Activated T-cell treated with anti-CD3 and anti-CD28 coated beads, Interleukin-2, amount 50 U/mL, for 72 hours (primary cell): Measurements from ENCODE around the gene SIPA1L3. TPM values are rescaled to one million over a fixed set of nuclear protein-coding genes. Genes with fewer than 3 reads are reported as not detected.
"Not testable (repeated sequence)": the region's sequence is repeated elsewhere in the genome, so short reads cannot be mapped to it uniquely, and the experiment has no call there.

Source experiments
- ATAC-seq, 2 donors: fragments of 150-1000 bp; cut with Tn5 transposase; replicated peaks in 1 of 2; 2 replicates each; pipeline ENCODE4 v1.10.0; 2021; ENCODE audit warnings: moderate library complexity in 2 of 2, mild to moderate bottlenecking in 1 of 2
- DNase-seq, 2 donors: peaks; one replicate each; pipeline ENCODE4 v3.0.0; 2021 to 2022; ENCODE audit warnings: mixed read lengths in 1 of 2
- H3K27ac Mint-ChIP-seq: one replicate; pipeline ENCODE4 v1.8.0; 2022; ENCODE audit warnings: mild to moderate bottlenecking, moderate library complexity, mixed read lengths
- H3K27me3 Mint-ChIP-seq: one replicate; pipeline ENCODE4 v1.8.0; 2022; ENCODE audit warnings: low read depth, mixed read lengths
- H3K36me3 Mint-ChIP-seq, 2 donors: one replicate each; pipeline ENCODE4 v1.8.0; 2022; ENCODE audit warnings: mixed read lengths in 2 of 2, mild to moderate bottlenecking in 1 of 2; ENCODE audit not compliant: insufficient read depth in 2 of 2
- H3K4me1 Mint-ChIP-seq: one replicate; pipeline ENCODE4 v1.8.0; 2022; ENCODE audit warnings: low read depth, mixed read lengths
- H3K4me3 Mint-ChIP-seq, 2 donors: one replicate each; pipeline ENCODE4 v1.8.0; 2022; ENCODE audit warnings: mild to moderate bottlenecking in 2 of 2, mixed read lengths in 2 of 2, moderate library complexity in 2 of 2
- H3K9me3 Mint-ChIP-seq, 2 donors: one replicate each; pipeline ENCODE4 v1.8.0; 2022; ENCODE audit warnings: mixed read lengths in 2 of 2
- total RNA-seq, 2 donors: library from RNA; stranded (reverse); gene quantifications; one replicate each; pipeline ENCODE4 v1.2.3, GENCODE V29; 2022

The SIPA1L3 gene
- total RNA-seq, 2 donors from 2014 or later, result 12.8 TPM

GRCh38 chr19:38228005-38228377, 321.0 kb downstream of the SIPA1L3 start:
- H3K27me3 Mint-ChIP-seq, result peaks cover 60% of the 10 kb centered on the region
- no peak for ATAC-seq
- H3K4me3 Mint-ChIP-seq, result peak overlapping the region in 1 of 2 donors; percentile 44

GRCh38 chr19:38228491-38229439, 321.8 kb downstream of the SIPA1L3 start:
- ATAC-seq (no peak), DNase-seq (no peak)
- peaks cover 13% of the 10 kb centered on the region for H3K4me1 Mint-ChIP-seq
- peaks cover 0 to 1% of the 10 kb centered on the region in 2 donors for H3K36me3 Mint-ChIP-seq
- H3K4me3 Mint-ChIP-seq, result peak overlapping the region; percentile 79 to 82
- H3K9me3 Mint-ChIP-seq, result no peaks in the 10 kb centered on the region
- peaks cover 53% of the 10 kb centered on the region for H3K27me3 Mint-ChIP-seq
- no peak overlapping the region for H3K27ac Mint-ChIP-seq

More at GRCh38 chr19:38228005-38228377, 321.0 kb downstream of the SIPA1L3 start:
- DNase-seq, result no peak
- no peaks in the 10 kb centered on the region for H3K9me3 Mint-ChIP-seq
- peaks cover 0 to 3% of the 10 kb centered on the region in 2 donors for H3K36me3 Mint-ChIP-seq
- no peak overlapping the region for H3K27ac Mint-ChIP-seq
- H3K4me1 Mint-ChIP-seq, result peaks cover 20% of the 10 kb centered on the region

- DNase-seq (peak; percentile 76 to 80), ATAC-seq (peak; percentile 93 to 94)
- peaks cover 46% of the 10 kb centered on the region for H3K27me3 Mint-ChIP-seq
- H3K27ac Mint-ChIP-seq, result no peak overlapping the region
- no peaks in the 10 kb centered on the region for H3K9me3 Mint-ChIP-seq
- no peaks in the 10 kb centered on the region for H3K36me3 Mint-ChIP-seq
- peaks cover 7% of the 10 kb centered on the region for H3K4me1 Mint-ChIP-seq
- H3K4me3 Mint-ChIP-seq, result peak overlapping the region; percentile 42 to 66
Measured at GRCh38 chr19:38229585-38230073, 322.6 kb downstream of the SIPA1L3 start.

GRCh38 chr19:38230506-38231133, 323.6 kb downstream of the SIPA1L3 start:
- H3K27me3 Mint-ChIP-seq, result peaks cover 45% of the 10 kb centered on the region
- not testable (repeated sequence) for H3K4me1 Mint-ChIP-seq, DNase-seq, H3K36me3 Mint-ChIP-seq, H3K4me3 Mint-ChIP-seq, H3K9me3 Mint-ChIP-seq, H3K27ac Mint-ChIP-seq, ATAC-seq

GRCh38 chr19:38231918-38232317, 324.9 kb downstream of the SIPA1L3 start:
- ATAC-seq, result no peak
- H3K27ac Mint-ChIP-seq, result no peak overlapping the region
- H3K9me3 Mint-ChIP-seq, result no peaks in the 10 kb centered on the region
- H3K4me3 Mint-ChIP-seq, result no peak overlapping the region
- H3K36me3 Mint-ChIP-seq, result no peaks in the 10 kb centered on the region
- peaks cover 6% of the 10 kb centered on the region for H3K4me1 Mint-ChIP-seq
- peaks cover 33% of the 10 kb centered on the region for H3K27me3 Mint-ChIP-seq
- no peak for DNase-seq

- no peaks in the 10 kb centered on the region for H3K9me3 Mint-ChIP-seq
- peaks cover 3% of the 10 kb centered on the region for H3K4me1 Mint-ChIP-seq
- peak; percentile 60 to 63 for ATAC-seq
- DNase-seq, result peak; percentile 87 to 90
- no peak overlapping the region for H3K27ac Mint-ChIP-seq
- H3K27me3 Mint-ChIP-seq, result peaks cover 22% of the 10 kb centered on the region
- H3K4me3 Mint-ChIP-seq, result no peak overlapping the region
- no peaks in the 10 kb centered on the region for H3K36me3 Mint-ChIP-seq
Measured at GRCh38 chr19:38233740-38234251, 326.8 kb downstream of the SIPA1L3 start.

GRCh38 chr19:38234615-38235014, 327.6 kb downstream of the SIPA1L3 start:
- no peaks in the 10 kb centered on the region for H3K9me3 Mint-ChIP-seq
- no peaks in the 10 kb centered on the region for H3K36me3 Mint-ChIP-seq
- H3K4me3 Mint-ChIP-seq, result no peak overlapping the region
- peaks cover 22% of the 10 kb centered on the region for H3K27me3 Mint-ChIP-seq
- H3K4me1 Mint-ChIP-seq, result no peaks in the 10 kb centered on the region
- H3K27ac Mint-ChIP-seq, result no peak overlapping the region
- no peak for DNase-seq
- ATAC-seq, result no peak

- no peak for DNase-seq
- Mint-ChIP-seq H3K4me3 (no peak overlapping the region), H3K4me1 (peaks cover 8% of the 10 kb centered on the region), H3K36me3 (no peaks in the 10 kb centered on the region), H3K9me3 (no peaks in the 10 kb centered on the region), H3K27me3 (no peaks in the 10 kb centered on the region), H3K27ac (no peak overlapping the region)
- ATAC-seq, result no peak
Measured at GRCh38 chr19:38239816-38240215, 332.8 kb downstream of the SIPA1L3 start.

GRCh38 chr19:38243279-38243673, 336.3 kb downstream of the SIPA1L3 start:
- Mint-ChIP-seq H3K27me3 (no peaks in the 10 kb centered on the region), H3K27ac (no peak overlapping the region), H3K4me1 (peaks cover 16% of the 10 kb centered on the region), H3K4me3 (peak overlapping the region; percentile 80 to 91), H3K36me3 (no peaks in the 10 kb centered on the region), H3K9me3 (no peaks in the 10 kb centered on the region)
- DNase-seq, result no peak
- ATAC-seq, result no peak

- no peak for ATAC-seq
- H3K27me3 Mint-ChIP-seq, result no peaks in the 10 kb centered on the region
- DNase-seq, result no peak
- no peaks in the 10 kb centered on the region for H3K9me3 Mint-ChIP-seq
- no peaks in the 10 kb centered on the region for H3K36me3 Mint-ChIP-seq
- no peak overlapping the region for H3K4me3 Mint-ChIP-seq
- no peak overlapping the region for H3K27ac Mint-ChIP-seq
- H3K4me1 Mint-ChIP-seq, result peaks cover 16% of the 10 kb centered on the region
Measured at GRCh38 chr19:38245826-38246498, 339.0 kb downstream of the SIPA1L3 start.

- Mint-ChIP-seq H3K27ac (no peak overlapping the region), H3K27me3 (peaks cover 7% of the 10 kb centered on the region), H3K36me3 (peaks cover 0 to 1% of the 10 kb centered on the region in 2 donors), H3K9me3 (no peaks in the 10 kb centered on the region), H3K4me1 (peaks cover 16% of the 10 kb centered on the region), H3K4me3 (no peak overlapping the region)
- no peak for DNase-seq
- ATAC-seq, result no peak
Measured at GRCh38 chr19:38247126-38247525, 340.1 kb downstream of the SIPA1L3 start.

- DNase-seq, result no peak
- Mint-ChIP-seq H3K27me3 (peaks cover 7% of the 10 kb centered on the region), H3K9me3 (no peaks in the 10 kb centered on the region), H3K27ac (no peak overlapping the region), H3K4me1 (peaks cover 16% of the 10 kb centered on the region), H3K36me3 (peaks cover 0 to 1% of the 10 kb centered on the region in 2 donors), H3K4me3 (no peak overlapping the region)
- no peak for ATAC-seq
Measured at GRCh38 chr19:38247734-38248268, 340.8 kb downstream of the SIPA1L3 start.
